ENCODE measurements around the gene MARCHF4.

Gene MARCHF4

GRCh38 chr2:216371721-216372702 lies at the start of gene MARCHF4:
MARCHF4 (minus strand) TSS chr2:216372483; CDS start chr2:216370260, 2,223 bp downstream.
- H4K20me1 ChIP-seq (ENCODE audit: insufficient read depth, low read length) = no peaks in the 10 kb centered on the region
- H3K4me3 ChIP-seq (ENCODE audit: low read depth, low read length, poor library complexity, severe bottlenecking) = no peak within 1 kb of the TSS
- no peaks in the 10 kb centered on the region for H3K9me3 ChIP-seq (ENCODE audit: low read length)
- no peak within 1 kb of the TSS for H3K27ac ChIP-seq (ENCODE audit: low read depth, low read length, poor library complexity, severe bottlenecking)
- H2AFZ ChIP-seq (ENCODE audit: low read length) = no peak within 1 kb of the TSS
- H3K79me2 ChIP-seq (ENCODE audit: insufficient read depth, low read length) = no peaks in the 10 kb centered on the region
- no peak within 1 kb of the TSS for H3K4me2 ChIP-seq (ENCODE audit: low read length)
- no peaks in the 10 kb centered on the region for H3F3A ChIP-seq (ENCODE audit: insufficient read depth, low read length)
- no peaks in the 10 kb centered on the region for H3K4me1 ChIP-seq (ENCODE audit: insufficient read depth, low read length, severe bottlenecking)
- H3K9me2 ChIP-seq (ENCODE audit: low read depth, low read length) = no peaks in the 10 kb centered on the region
- no peak within 1 kb of the TSS for H3K9ac ChIP-seq (ENCODE audit: low read length)
- TF ChIP-seq EZH2 (IDR thresholded peaks at IDR 0.05; ENCODE audit: borderline replicate concordance, low read length) (no peak), CTCF (IDR thresholded peaks at IDR 0.05; ENCODE audit: low read length) (no peak)
- H3K36me3 ChIP-seq (ENCODE audit: insufficient read depth, low read length) = no peaks in the 10 kb centered on the region
- H3K27me3 ChIP-seq (ENCODE audit: insufficient read depth, low read length) = no peaks in the 10 kb centered on the region

- Histone ChIP-seq H3K9me3 (ENCODE audit: low read length) (peaks cover 20% of the 10 kb centered on the region), H4K20me1 (ENCODE audit: insufficient read depth, low read length) (no peaks in the 10 kb centered on the region), H3F3A (ENCODE audit: insufficient read depth, low read length) (no peaks in the 10 kb centered on the region), H3K9ac (ENCODE audit: low read length) (no peak overlapping the region), H3K27ac (ENCODE audit: low read depth, low read length, poor library complexity, severe bottlenecking) (no peak overlapping the region), H3K4me2 (ENCODE audit: low read length) (no peak overlapping the region), H3K27me3 (ENCODE audit: insufficient read depth, low read length) (no peaks in the 10 kb centered on the region), H3K9me2 (ENCODE audit: low read depth, low read length) (no peaks in the 10 kb centered on the region), H3K79me2 (ENCODE audit: insufficient read depth, low read length) (no peaks in the 10 kb centered on the region), H3K4me1 (ENCODE audit: insufficient read depth, low read length, severe bottlenecking) (peaks cover 28% of the 10 kb centered on the region), H3K4me3 (ENCODE audit: low read depth, low read length, poor library complexity, severe bottlenecking) (no peak overlapping the region), H2AFZ (ENCODE audit: low read length) (no peak overlapping the region), H3K36me3 (ENCODE audit: insufficient read depth, low read length) (peaks cover 72% of the 10 kb centered on the region)
- TF ChIP-seq CTCF (IDR thresholded peaks at IDR 0.05; ENCODE audit: low read length) = no peak
- TF ChIP-seq EZH2 (IDR thresholded peaks at IDR 0.05; ENCODE audit: borderline replicate concordance, low read length) = no peak
Measured at GRCh38 chr2:216420367-216421101, 48.3 kb upstream of the MARCHF4 start.

DNA sequence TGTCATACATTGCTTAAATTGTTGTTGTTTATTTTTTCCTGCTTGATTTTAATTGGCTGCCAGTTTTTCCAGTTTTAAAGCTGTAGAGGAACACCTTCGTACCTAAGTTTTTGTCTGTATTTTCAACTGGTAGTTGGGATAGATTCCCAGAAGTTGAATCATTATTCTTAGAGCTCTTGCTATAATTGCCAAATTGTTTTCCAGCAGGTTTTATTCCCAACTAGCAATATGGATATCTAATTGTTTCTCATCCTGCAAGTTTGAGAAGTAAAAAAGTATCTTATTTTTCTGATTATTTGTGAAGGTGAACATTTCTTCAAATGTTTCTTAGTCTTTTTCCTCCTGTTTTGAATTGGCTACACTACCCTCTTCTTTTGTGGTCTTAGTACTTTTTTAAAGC lies 46.7 kb upstream of the MARCHF4 start:
- Histone ChIP-seq H3K4me1 (ENCODE audit: insufficient read depth, low read length, severe bottlenecking) (peaks cover 30% of the 10 kb centered on the region), H4K20me1 (ENCODE audit: insufficient read depth, low read length) (no peaks in the 10 kb centered on the region), H3K79me2 (ENCODE audit: insufficient read depth, low read length) (no peaks in the 10 kb centered on the region), H3F3A (ENCODE audit: insufficient read depth, low read length) (no peaks in the 10 kb centered on the region), H3K4me2 (ENCODE audit: low read length) (no peak overlapping the region), H3K4me3 (ENCODE audit: low read depth, low read length, poor library complexity, severe bottlenecking) (no peak overlapping the region), H3K27ac (ENCODE audit: low read depth, low read length, poor library complexity, severe bottlenecking) (no peak overlapping the region), H3K9ac (ENCODE audit: low read length) (no peak overlapping the region), H3K27me3 (ENCODE audit: insufficient read depth, low read length) (no peaks in the 10 kb centered on the region), H3K9me3 (ENCODE audit: low read length) (peaks cover 5% of the 10 kb centered on the region; the same call in 1 of the 2 replicates), H2AFZ (ENCODE audit: low read length) (no peak overlapping the region), H3K36me3 (ENCODE audit: insufficient read depth, low read length) (peaks cover 68% of the 10 kb centered on the region), H3K9me2 (ENCODE audit: low read depth, low read length) (no peaks in the 10 kb centered on the region)
- TF ChIP-seq EZH2 (IDR thresholded peaks at IDR 0.05; ENCODE audit: borderline replicate concordance, low read length) (no peak), CTCF (IDR thresholded peaks at IDR 0.05; ENCODE audit: low read length) (no peak)
